ENCODE measurements around the gene ADK. TPM values are rescaled to one million over a fixed set of nuclear protein-coding genes. Genes with fewer than 3 reads are reported as not detected.

ADK gene
- polyA plus RNA-seq, 1 donor (not counting 4 experiments of a cell fraction or from before 2014, with no cell fraction given) = 139 TPM

DNA sequence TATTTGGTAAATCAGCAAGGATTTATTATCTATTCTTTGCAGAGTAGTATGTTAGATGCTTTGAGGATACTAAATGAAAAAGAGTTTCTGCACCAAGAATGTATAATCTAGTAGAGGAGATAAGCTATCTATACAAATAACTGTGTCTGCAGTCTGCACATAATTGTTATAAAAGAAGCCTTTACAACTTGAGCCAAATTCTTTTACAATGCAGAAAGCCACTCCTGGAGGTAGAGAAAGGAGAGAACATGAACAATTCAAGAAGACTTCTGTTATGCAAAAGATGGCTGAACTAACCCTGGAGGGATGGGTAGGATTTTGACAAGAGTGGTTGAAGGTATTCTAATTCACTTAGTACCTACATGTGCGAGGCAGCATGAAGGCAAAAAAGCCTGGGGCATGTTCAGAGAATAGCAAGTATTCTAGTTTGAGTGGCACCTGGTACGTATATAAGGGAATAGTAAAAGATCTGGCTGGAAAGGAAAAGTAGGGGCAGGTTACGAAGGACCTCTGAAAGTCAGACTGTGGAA is 424.2 kb downstream of the ADK start:
- H3K27ac ChIP-seq (ENCODE audit: control insufficient read depth, insufficient read depth, low read length) = no peak overlapping the region
- no peaks in the 10 kb centered on the region for H3K27me3 ChIP-seq (ENCODE audit: control insufficient read depth, extremely low read depth, insufficient read depth, low read length)
- no peaks in the 10 kb centered on the region for H3K9me1 ChIP-seq (ENCODE audit: control insufficient read depth, extremely low read depth, insufficient read depth, low read length)
- H2AFZ ChIP-seq (ENCODE audit: control insufficient read depth, low read length) = no peak overlapping the region
- DNase-seq (ENCODE audit: low read depth, low spot score) = no peak
- no peak for TF ChIP-seq EZH2 (IDR thresholded peaks at IDR 0.05; ENCODE audit: low read length)
- TF ChIP-seq, protein P1, sequence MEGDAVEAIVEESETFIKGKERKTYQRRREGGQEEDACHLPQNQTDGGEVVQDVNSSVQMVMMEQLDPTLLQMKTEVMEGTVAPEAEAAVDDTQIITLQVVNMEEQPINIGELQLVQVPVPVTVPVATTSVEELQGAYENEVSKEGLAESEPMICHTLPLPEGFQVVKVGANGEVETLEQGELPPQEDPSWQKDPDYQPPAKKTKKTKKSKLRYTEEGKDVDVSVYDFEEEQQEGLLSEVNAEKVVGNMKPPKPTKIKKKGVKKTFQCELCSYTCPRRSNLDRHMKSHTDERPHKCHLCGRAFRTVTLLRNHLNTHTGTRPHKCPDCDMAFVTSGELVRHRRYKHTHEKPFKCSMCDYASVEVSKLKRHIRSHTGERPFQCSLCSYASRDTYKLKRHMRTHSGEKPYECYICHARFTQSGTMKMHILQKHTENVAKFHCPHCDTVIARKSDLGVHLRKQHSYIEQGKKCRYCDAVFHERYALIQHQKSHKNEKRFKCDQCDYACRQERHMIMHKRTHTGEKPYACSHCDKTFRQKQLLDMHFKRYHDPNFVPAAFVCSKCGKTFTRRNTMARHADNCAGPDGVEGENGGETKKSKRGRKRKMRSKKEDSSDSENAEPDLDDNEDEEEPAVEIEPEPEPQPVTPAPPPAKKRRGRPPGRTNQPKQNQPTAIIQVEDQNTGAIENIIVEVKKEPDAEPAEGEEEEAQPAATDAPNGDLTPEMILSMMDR (optimal IDR thresholded peaks at IDR 0.05 in 1 of 3, IDR thresholded peaks at IDR 0.05 in 1 of 3, conservative IDR thresholded peaks at IDR 0.05 in 1 of 3; ENCODE audit: extremely low read depth in 1 of 3, insufficient read depth in 2 of 3, low read length in 3 of 3) = no peak
- no peak for FAIRE-seq
- no peaks in the 10 kb centered on the region for H3K36me3 ChIP-seq (ENCODE audit: control insufficient read depth in 2 of 2, extremely low read depth in 1 of 2, insufficient read depth in 2 of 2, low read length in 2 of 2)
- no peaks in the 10 kb centered on the region for H3K4me1 ChIP-seq (ENCODE audit: control insufficient read depth, extremely low read depth, insufficient read depth, low read length)
- dilution Hi-C loops (cut with MboI; ENCODE audit: extremely low pct_ligation_motif_present, low sequenced_read_pairs) = no loop called here
- H3K4me3 ChIP-seq (ENCODE audit: control insufficient read depth in 2 of 3, extremely low read depth in 1 of 3, insufficient read depth in 2 of 3, low read depth in 1 of 3, low read length in 3 of 3) = no peak overlapping the region
- no peak overlapping the region for H3K4me2 ChIP-seq (ENCODE audit: control insufficient read depth, extremely low read depth, insufficient read depth, low read depth, low read length)
- no peak overlapping the region for H3K9ac ChIP-seq (ENCODE audit: control insufficient read depth, extremely low read depth, insufficient read depth, low read length)
- no peaks in the 10 kb centered on the region for H3K9me3 ChIP-seq (ENCODE audit: control insufficient read depth, low read depth, low read length)
- H3K79me2 ChIP-seq (ENCODE audit: control insufficient read depth, insufficient read depth, low read length) = no peaks in the 10 kb centered on the region
- H4K20me1 ChIP-seq (ENCODE audit: control insufficient read depth, extremely low read depth, insufficient read depth, low read length) = no peaks in the 10 kb centered on the region

DNA sequence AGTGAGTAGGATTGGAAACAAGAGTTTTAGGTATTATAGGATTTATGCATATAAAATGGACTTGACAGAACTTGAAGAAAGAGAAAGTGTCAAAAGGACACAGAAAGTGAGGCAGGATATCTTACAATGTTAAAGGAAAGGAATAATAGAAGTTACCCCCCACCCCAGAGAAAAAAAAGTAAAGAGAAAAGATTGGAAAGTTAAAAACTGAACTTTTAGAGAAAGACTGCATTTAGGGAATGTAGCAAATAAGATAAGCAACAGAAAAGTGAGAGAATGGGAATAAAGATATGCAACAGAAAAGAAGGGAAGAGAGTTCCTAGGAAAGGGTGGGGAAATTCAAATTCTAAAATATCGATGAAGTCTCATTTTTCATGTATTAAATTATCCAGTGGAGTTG is 424.9 kb downstream of the ADK start:
- no peak for DNase-seq (ENCODE audit: low read depth, low spot score)
- Histone ChIP-seq H3K79me2 (ENCODE audit: control insufficient read depth, insufficient read depth, low read length) (no peaks in the 10 kb centered on the region), H3K4me1 (ENCODE audit: control insufficient read depth, extremely low read depth, insufficient read depth, low read length) (no peaks in the 10 kb centered on the region), H3K36me3 (ENCODE audit: control insufficient read depth in 2 of 2, extremely low read depth in 1 of 2, insufficient read depth in 2 of 2, low read length in 2 of 2) (no peaks in the 10 kb centered on the region), H3K27ac (ENCODE audit: control insufficient read depth, insufficient read depth, low read length) (no peak overlapping the region), H2AFZ (ENCODE audit: control insufficient read depth, low read length) (no peak overlapping the region), H3K9ac (ENCODE audit: control insufficient read depth, extremely low read depth, insufficient read depth, low read length) (no peak overlapping the region), H4K20me1 (ENCODE audit: control insufficient read depth, extremely low read depth, insufficient read depth, low read length) (no peaks in the 10 kb centered on the region), H3K27me3 (ENCODE audit: control insufficient read depth, extremely low read depth, insufficient read depth, low read length) (no peaks in the 10 kb centered on the region), H3K4me2 (ENCODE audit: control insufficient read depth, extremely low read depth, insufficient read depth, low read depth, low read length) (no peak overlapping the region), H3K9me3 (ENCODE audit: control insufficient read depth, low read depth, low read length) (no peaks in the 10 kb centered on the region), H3K4me3 (ENCODE audit: control insufficient read depth in 2 of 3, extremely low read depth in 1 of 3, insufficient read depth in 2 of 3, low read depth in 1 of 3, low read length in 3 of 3) (no peak overlapping the region), H3K9me1 (ENCODE audit: control insufficient read depth, extremely low read depth, insufficient read depth, low read length) (no peaks in the 10 kb centered on the region)
- no peak for TF ChIP-seq EZH2 (IDR thresholded peaks at IDR 0.05; ENCODE audit: low read length)
- TF ChIP-seq, protein P1 (optimal IDR thresholded peaks at IDR 0.05 in 1 of 3, IDR thresholded peaks at IDR 0.05 in 1 of 3, conservative IDR thresholded peaks at IDR 0.05 in 1 of 3; ENCODE audit: extremely low read depth in 1 of 3, insufficient read depth in 2 of 3, low read length in 3 of 3) = no peak
- dilution Hi-C loops (cut with MboI; ENCODE audit: extremely low pct_ligation_motif_present, low sequenced_read_pairs) = no loop called here
- FAIRE-seq = no peak
